NCI-H2107 treated with DMSO at 0.1 percent for 48 hours (cell line): ENCODE data around the gene TSPAN4.
A peak's percentile ranks its signal among the peaks of the same experiment; 100 is the strongest.

Experiments used
- DNase-seq: peaks from one replicate; lab custom pipeline; 2025; ENCODE audit not compliant: unreplicated experiment; lab: John Stamatoyannopoulos, UW

TSPAN4 gene

GRCh38 chr11:883527-883926, 40.9 kb downstream of the TSPAN4 start:
- no peak for DNase-seq

GRCh38 chr11:884578-885070, 42.0 kb downstream of the TSPAN4 start:
- no peak for DNase-seq

DNA sequence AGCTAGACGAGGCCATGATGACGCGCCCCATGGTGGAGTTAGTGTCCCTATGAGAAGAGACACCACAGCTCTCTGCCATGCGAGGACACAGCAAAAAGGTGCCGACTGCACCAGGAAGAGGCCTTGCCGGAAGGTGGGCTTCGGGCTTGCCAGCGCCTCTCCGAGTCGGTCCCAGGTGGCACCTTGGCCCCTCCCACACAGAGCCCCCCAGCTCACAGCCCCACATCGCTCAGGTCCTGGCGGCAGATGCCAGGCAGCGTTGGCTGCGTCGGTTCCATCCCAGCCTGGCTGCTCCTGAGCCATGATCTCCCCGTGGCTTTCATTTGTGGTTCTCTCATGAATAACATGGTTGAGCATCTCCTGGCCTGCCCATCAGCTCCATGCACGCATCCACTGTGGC, 43.9 kb downstream of the TSPAN4 start:
- no peak for DNase-seq

- no peak for DNase-seq
These were observed 44.9 kb downstream of the TSPAN4 start for GRCh38 chr11:887589-887988.

- DNase-seq: no peak
These were observed 45.9 kb downstream of the TSPAN4 start for GRCh38 chr11:888310-889212.

- no peak for DNase-seq
These were observed 46.6 kb downstream of the TSPAN4 start for GRCh38 chr11:889257-889656.

- DNase-seq: no peak
These were observed 47.2 kb downstream of the TSPAN4 start for GRCh38 chr11:889687-890475.

DNA sequence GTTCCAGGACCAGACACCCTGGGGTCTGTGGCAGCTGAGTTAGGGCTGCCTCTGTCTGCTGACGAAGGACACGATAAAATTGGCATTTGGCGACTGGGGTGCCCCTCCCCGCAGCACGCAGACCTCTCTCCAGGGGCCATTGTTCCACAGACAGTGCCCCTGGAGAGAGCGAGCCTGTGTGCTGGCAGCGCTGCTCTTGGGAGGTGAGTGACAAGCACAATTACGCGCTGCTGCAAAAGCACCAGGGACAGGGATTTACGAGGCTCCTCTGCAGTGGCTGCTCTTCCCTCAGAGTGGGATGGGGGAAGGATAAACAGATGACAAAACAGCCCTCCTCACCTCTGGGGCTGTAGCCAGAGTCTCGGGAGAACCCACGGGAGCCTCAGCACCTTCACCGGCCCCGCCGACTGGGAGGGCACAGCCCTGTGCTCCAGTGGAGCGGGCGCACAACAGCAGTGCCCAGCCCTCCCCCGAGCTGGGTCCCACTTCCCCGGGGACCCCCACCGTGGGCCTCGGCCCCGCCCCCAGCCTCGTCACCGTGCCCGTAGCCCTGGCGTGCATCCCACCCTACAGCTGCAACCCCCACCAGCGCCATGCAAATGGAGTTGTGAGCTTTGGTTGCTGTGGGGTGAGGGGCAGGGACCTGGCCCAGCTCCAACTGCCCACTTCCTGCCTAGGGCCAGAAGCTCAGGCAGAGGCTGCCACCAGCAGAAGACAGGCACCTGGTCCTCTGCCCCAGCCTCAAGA, 48.3 kb downstream of the TSPAN4 start:
- peak; percentile 11 for DNase-seq

DNA sequence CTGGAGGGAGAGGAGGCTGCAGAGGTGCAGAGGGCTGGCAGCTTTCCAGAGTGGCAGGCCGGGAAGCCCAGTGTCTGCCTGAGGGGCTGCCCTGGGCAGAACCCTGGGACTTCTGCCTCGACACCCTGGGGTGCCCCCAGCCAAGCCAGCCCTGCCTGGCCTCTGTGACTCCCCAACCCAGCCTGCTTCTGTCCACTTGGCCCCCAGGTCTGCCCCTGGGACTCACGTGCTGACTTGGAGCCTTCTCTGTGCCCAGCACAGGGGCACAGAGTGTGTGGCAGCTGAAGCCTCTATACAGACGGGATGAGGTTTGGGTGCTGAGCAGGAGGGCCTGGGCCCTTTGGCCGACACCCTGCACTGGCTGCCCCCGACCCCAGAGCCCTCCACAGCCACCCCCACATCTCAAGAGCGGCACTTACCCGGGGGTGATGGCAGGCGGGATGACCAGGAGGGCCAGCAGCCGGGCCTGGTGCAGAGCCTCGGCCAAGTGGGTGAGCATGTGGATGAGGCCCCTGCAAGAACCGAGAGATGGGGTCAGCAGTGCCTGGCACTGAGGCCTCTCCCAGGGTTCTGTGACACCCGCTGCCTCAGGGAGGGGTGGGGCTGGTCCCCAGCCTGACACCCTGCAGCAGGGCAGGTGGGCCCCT, 50.5 kb downstream of the TSPAN4 start:
- no peak for DNase-seq

DNA sequence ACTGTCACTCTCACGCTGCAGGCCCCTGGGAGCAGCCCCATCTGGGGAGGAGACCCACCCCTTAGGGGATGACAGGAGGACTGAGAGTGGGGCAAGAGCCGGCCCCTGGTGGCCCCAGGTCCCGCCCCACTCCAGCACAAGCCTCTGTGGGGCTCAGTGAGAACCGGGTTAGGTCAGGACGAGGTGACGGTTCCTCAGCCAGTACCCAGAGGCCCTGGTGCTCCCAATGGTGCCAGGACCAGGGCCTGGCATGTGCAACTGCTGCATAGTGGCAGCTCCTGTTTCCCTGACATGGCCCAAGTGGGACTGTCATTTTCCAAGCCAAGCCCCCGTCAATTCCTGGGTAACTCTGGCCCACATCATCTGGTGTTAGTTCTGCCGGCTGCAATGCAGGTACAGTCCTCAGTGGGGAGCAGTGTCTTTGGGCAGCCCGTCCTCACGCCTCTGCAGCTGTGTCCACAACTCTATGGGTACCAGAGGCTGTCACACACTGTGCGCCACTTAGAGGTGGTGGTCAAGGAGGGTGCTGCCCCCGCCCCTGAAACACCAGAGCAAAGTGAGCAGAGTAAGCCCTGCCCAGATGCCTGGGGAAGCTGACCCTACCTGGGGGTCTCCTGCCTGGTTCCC, 52.0 kb downstream of the TSPAN4 start:
- DNase-seq: no peak

GRCh38 chr11:895331-896110, 52.9 kb downstream of the TSPAN4 start:
- no peak for DNase-seq

DNA sequence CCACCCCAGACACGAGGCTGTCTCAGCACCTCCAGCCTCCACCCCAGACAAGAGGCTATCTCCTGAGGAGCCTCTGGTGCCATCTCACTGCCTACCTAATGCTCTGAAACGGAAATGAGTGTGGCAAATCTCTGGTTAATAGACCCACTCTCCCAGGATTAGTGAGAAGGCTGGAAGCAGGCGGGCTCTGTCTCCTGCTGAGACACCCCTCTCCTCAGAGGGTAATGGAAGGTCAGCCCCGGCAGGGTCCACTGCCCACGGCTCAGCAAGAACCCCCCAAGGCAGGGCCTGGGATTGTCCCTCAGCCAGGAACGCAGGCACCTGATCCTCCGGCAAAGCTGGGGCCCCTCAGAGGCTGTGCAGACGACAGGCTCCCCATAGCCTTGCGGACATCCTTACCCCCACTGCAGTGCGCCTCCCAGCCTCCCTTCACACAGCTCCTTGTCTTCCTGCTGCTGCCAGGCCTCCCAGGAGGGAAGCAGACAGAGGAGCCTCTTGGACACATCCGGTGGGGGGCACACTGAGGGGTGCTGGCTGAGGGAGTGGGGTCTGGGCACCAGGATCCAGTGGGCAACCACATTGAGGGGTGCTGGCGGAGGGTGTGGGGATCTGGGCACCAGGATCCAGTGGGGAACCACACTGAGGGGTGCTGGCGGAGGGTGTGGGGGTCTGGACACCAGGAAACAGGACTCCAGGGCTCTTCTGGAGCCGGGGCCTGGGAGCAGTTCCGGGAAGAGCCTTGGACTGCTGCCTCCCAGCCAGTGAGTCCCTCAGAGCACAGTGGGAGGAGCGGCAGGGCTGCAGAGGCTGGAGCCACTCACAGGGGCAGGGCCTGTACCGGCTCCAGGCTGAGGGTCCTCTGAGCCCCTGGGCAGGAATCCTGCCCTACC, 54.8 kb downstream of the TSPAN4 start:
- DNase-seq: no peak

GRCh38 chr11:898143-898511, 55.5 kb downstream of the TSPAN4 start:
- no peak for DNase-seq

- DNase-seq: no peak
These were observed 56.0 kb downstream of the TSPAN4 start for GRCh38 chr11:898540-899190.

DNA sequence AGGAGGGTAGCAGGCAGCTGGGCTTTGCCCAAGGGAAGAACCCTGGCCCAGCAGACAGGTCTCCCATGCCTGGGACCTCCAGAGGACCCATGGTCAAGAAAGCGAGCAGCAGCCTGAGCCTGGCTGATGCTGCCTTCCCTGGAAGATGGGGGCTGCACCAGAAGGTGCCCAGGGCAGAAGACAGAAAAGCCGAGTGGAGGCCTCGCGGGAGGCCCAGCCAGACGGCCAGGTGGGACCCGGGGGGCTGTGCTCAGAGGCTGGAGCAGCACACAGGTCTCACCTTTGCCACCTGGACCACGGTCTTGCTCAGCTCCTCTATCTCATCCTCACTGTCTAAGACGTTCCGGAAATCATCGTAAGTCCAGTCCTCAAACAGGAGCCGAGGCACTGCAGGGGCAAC, 57.1 kb downstream of the TSPAN4 start:
- DNase-seq: no peak

DNA sequence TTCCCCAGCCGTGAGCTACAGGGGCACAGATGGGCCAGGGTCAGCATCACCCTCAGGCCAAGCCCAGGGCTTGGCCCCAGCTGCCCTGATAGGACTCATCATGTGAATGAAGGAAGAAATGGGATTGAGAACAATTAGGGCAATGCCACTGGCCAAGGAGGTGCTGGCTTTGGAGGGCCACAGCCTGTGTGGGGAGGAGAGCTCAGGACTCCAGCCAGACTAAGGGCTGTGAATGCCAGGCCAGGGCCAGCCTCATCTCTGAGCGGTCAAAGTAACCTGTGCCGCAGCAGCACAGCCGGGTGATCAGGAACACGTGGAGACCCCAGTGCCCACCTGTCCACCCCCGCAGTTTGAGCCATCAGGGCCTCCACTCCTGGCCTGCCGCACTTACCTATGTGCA, 57.9 kb downstream of the TSPAN4 start:
- DNase-seq: no peak

GRCh38 chr11:901452-902061, 58.9 kb downstream of the TSPAN4 start:
- no peak for DNase-seq

GRCh38 chr11:904380-904779, 61.7 kb downstream of the TSPAN4 start:
- no peak for DNase-seq
